ENCODE measurements around the gene XAF1. TPM values are rescaled to one million over a fixed set of nuclear protein-coding genes. Genes with fewer than 3 reads are reported as not detected.
A peak's percentile ranks its signal among the peaks of the same experiment; 100 is the strongest.

XAF1 gene
- polyA plus RNA-seq, 1 donor (not counting 4 experiments of a cell fraction or from before 2014, with no cell fraction given): 10.6 TPM

GRCh38 chr17:6823011-6823442, 67.2 kb downstream of the XAF1 start:
- peak; percentile 84 for FAIRE-seq

More at GRCh38 chr17:6823011-6823442, 67.2 kb downstream of the XAF1 start:
- peaks cover 2% of the 10 kb centered on the region for H3K27me3 ChIP-seq (ENCODE audit: control insufficient read depth, extremely low read depth, insufficient read depth, low read length)
- dilution Hi-C loops (cut with MboI; ENCODE audit: extremely low pct_ligation_motif_present, low sequenced_read_pairs): no loop called here
- H3K9me1 ChIP-seq (ENCODE audit: control insufficient read depth, extremely low read depth, insufficient read depth, low read length): no peaks in the 10 kb centered on the region
- no peak overlapping the region for H3K9ac ChIP-seq (ENCODE audit: control insufficient read depth, extremely low read depth, insufficient read depth, low read length)
- no peaks in the 10 kb centered on the region for H3K36me3 ChIP-seq (ENCODE audit: control insufficient read depth in 2 of 2, extremely low read depth in 1 of 2, insufficient read depth in 2 of 2, low read length in 2 of 2)
- H3K4me3 ChIP-seq (ENCODE audit: control insufficient read depth in 2 of 3, extremely low read depth in 1 of 3, insufficient read depth in 2 of 3, low read depth in 1 of 3, low read length in 3 of 3): no peak overlapping the region
- H3K9me3 ChIP-seq (ENCODE audit: control insufficient read depth, low read depth, low read length): no peaks in the 10 kb centered on the region
- no peaks in the 10 kb centered on the region for H4K20me1 ChIP-seq (ENCODE audit: control insufficient read depth, extremely low read depth, insufficient read depth, low read length)
- no peak overlapping the region for H3K4me2 ChIP-seq (ENCODE audit: control insufficient read depth, extremely low read depth, insufficient read depth, low read depth, low read length)
- H3K4me1 ChIP-seq (ENCODE audit: control insufficient read depth, extremely low read depth, insufficient read depth, low read length): peaks cover 11% of the 10 kb centered on the region
- TF ChIP-seq CTCF (optimal IDR thresholded peaks at IDR 0.05 in 1 of 3, IDR thresholded peaks at IDR 0.05 in 1 of 3, conservative IDR thresholded peaks at IDR 0.05 in 1 of 3; ENCODE audit: extremely low read depth in 1 of 3, insufficient read depth in 2 of 3, low read length in 3 of 3) (no peak), EZH2 (IDR thresholded peaks at IDR 0.05; ENCODE audit: low read length) (no peak)
- H3K79me2 ChIP-seq (ENCODE audit: control insufficient read depth, insufficient read depth, low read length): no peaks in the 10 kb centered on the region
- no peak overlapping the region for H2AFZ ChIP-seq (ENCODE audit: control insufficient read depth, low read length)
- no peak overlapping the region for H3K27ac ChIP-seq (ENCODE audit: control insufficient read depth, insufficient read depth, low read length)
- no peak for DNase-seq (ENCODE audit: low read depth, low spot score)

Small RNA genes within 50 kb of the gene (small RNA-seq; reads per million reads assigned to genes)
- 0 reads per million in 3 experiments for gene AC004706.2 (ENCODE audit: insufficient read length in 3 of 3, low read depth in 3 of 3, low replicate concordance in 1 of 3)

Other genes with a start within 250 kb of the XAF1 start
- 7.7 to 13.6 TPM (median 8.3 TPM) in 3 replicates for gene PITPNM3, start 199.5 kb upstream of the XAF1 start, polyA plus RNA-seq
- 6.6 to 11.6 TPM (median 8.3 TPM) in 3 replicates for gene KIAA0753, start 115.3 kb upstream of the XAF1 start, polyA plus RNA-seq
- gene TXNDC17, start 115.0 kb upstream of the XAF1 start, polyA plus RNA-seq: 938 to 1,215 TPM (median 1,093 TPM) in 3 replicates
- 21.7 to 49.0 TPM (median 30.6 TPM) in 3 replicates for gene MED31, start 104.4 kb upstream of the XAF1 start, polyA plus RNA-seq
- 0.49 to 0.72 TPM (median 0.53 TPM) in 3 replicates for gene C17orf100, start 104.3 kb upstream of the XAF1 start, polyA plus RNA-seq
- 0.14 to 0.68 TPM (median 0.46 TPM) in 3 replicates for gene SLC13A5, start 42.7 kb upstream of the XAF1 start, polyA plus RNA-seq
- 1.9 to 3.3 TPM (median 2.5 TPM) in 3 replicates for gene FBXO39, start 20.2 kb downstream of the XAF1 start, polyA plus RNA-seq
- gene TEKT1, start 75.7 kb downstream of the XAF1 start, polyA plus RNA-seq: not detected in 3 replicates
- gene ALOX12, start 240.0 kb downstream of the XAF1 start, polyA plus RNA-seq: 0.19 to 0.35 TPM (median 0.22 TPM) in 3 replicates

Data from keratinocyte (primary cell).